ENCODE measurements around the gene PHRF1.

DNA sequence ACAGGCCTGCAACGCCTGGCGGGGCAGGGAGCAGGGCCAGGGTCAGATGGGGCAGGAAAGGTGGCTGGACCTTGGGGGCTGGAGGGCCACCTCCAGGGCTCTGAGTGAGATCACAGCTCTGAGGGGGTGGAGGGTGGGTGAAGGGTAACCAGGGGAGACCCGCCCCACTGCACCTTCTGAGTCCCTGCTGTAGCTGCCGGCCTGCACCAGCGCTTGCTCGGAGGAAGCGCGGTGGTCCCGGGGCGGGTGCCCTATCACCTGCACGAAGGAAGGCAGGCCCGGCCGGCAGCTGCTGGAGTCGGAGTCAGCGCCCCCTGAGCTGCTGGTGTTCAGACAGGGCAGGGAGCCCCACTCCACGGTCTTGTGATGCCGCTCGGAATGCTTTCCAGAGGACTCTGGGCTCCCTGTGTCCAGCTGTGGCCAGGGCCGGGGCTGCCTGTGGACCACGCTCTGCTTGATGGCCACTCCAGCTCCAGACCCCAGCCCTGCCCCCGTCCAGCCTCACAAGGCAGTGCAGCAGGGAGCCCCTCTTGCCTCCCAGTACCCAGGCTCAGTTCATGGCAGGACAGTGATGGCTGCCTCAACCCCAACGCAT is 19.5 kb upstream of the PHRF1 start:
- TF ChIP-seq, protein P1, sequence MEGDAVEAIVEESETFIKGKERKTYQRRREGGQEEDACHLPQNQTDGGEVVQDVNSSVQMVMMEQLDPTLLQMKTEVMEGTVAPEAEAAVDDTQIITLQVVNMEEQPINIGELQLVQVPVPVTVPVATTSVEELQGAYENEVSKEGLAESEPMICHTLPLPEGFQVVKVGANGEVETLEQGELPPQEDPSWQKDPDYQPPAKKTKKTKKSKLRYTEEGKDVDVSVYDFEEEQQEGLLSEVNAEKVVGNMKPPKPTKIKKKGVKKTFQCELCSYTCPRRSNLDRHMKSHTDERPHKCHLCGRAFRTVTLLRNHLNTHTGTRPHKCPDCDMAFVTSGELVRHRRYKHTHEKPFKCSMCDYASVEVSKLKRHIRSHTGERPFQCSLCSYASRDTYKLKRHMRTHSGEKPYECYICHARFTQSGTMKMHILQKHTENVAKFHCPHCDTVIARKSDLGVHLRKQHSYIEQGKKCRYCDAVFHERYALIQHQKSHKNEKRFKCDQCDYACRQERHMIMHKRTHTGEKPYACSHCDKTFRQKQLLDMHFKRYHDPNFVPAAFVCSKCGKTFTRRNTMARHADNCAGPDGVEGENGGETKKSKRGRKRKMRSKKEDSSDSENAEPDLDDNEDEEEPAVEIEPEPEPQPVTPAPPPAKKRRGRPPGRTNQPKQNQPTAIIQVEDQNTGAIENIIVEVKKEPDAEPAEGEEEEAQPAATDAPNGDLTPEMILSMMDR (IDR thresholded peaks at IDR 0.05): no peak
- TF ChIP-seq POLR2A (IDR thresholded peaks at IDR 0.05): no peak

Measured in heart left ventricle (tissue), 13 donors.